ENCODE data around the gene C1orf50. TPM values are rescaled to one million over a fixed set of nuclear protein-coding genes. Genes with fewer than 3 reads are reported as not detected.

Gene C1orf50
- total and polyA plus RNA-seq, 2 of the 4 experiments (the other 2 are of a cell fraction): 2.0 to 6.0 TPM

DNA sequence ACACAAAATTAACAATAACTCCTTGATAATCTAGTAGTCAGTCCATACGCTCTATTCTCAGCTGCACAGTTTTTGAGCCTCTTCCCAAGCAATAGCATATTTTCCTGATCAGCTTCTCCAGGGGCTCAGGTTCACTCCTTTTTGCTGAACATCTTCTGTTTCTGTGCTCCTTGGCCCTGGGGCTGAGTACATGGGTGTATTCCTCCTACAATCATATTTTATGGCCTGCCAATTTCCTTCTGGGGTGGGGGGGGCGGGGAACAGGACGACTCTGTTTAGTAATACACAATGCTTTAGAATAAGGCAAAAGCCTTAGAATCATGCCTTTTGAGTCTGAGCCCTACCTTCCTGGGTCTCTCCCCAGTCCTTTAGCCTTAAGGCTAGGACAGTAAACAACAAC is 35.5 kb upstream of the C1orf50 start:
- no peak overlapping the region for H4K91ac ChIP-seq (ENCODE audit: insufficient read depth, low read depth, low read length)
- no peaks in the 10 kb centered on the region for H3K4me1 ChIP-seq (ENCODE audit: control insufficient read depth, insufficient read depth, low read length)
- intact Hi-C loops (cut with micrococcal nuclease): no loop called here
- dilution Hi-C loops (cut with HindIII; ENCODE audit: low sequenced_read_pairs, unreplicated experiment): no loop called here
- H3K18ac ChIP-seq (ENCODE audit: low read depth, low read length): no peak overlapping the region
- no peak overlapping the region for H4K8ac ChIP-seq (ENCODE audit: low read depth in 2 of 2, low read length in 2 of 2)
- H3K4me2 ChIP-seq (ENCODE audit: low read depth, low read length): no peak overlapping the region
- ChIA-PET CTCF (no interaction called here), POLR2A (ENCODE audit: unreplicated experiment) (no interaction called here)
- H3K23ac ChIP-seq (ENCODE audit: low read depth, low read length): no peak overlapping the region
- ATAC-seq (ENCODE audit: low read depth) (no peak), DNase-seq (no peak)
- H2BK5ac ChIP-seq (ENCODE audit: low read depth, low read length, poor library complexity, severe bottlenecking): no peak overlapping the region
- H3K79me1 ChIP-seq (ENCODE audit: low read depth in 1 of 2, low read length in 2 of 2): no peaks in the 10 kb centered on the region
- H3K9ac ChIP-seq (ENCODE audit: low read depth, low read length): no peak overlapping the region
- H3K14ac ChIP-seq (replicated peaks; ENCODE audit: low read depth, low read length): no peak overlapping the region
- no peak overlapping the region for H3K56ac ChIP-seq (ENCODE audit: extremely low read depth, insufficient read depth, low read length)
- H4K20me1 ChIP-seq (ENCODE audit: insufficient read depth, low read length): no peaks in the 10 kb centered on the region
- no peak overlapping the region for H2BK20ac ChIP-seq (ENCODE audit: low read depth, low read length)
- no peaks in the 10 kb centered on the region; the same call in 1 of the 2 replicates for H3K27me3 ChIP-seq (ENCODE audit: control insufficient read depth, insufficient read depth, low read length)
- H3K9me1 ChIP-seq (ENCODE audit: insufficient read depth, low read length): no peaks in the 10 kb centered on the region
- WGBS, 2 experiments (ENCODE audit: extremely low coverage in 2 of 2, insufficient read length in 1 of 2): no CpG with 5 or more reads among the region's 3 CpGs
- BruUV-seq (replicated peaks): no TSS peak
- H3K4me3 ChIP-seq (ENCODE audit: insufficient read depth, low read depth, low read length): no peak overlapping the region
- no peak overlapping the region for H2BK120ac ChIP-seq (ENCODE audit: low read depth, low read length)
- H3K36me3 ChIP-seq (ENCODE audit: control insufficient read depth, insufficient read depth, low read length): no peaks in the 10 kb centered on the region
- no peak overlapping the region for H2BK15ac ChIP-seq (ENCODE audit: low read depth, low read length)
- H3K27ac ChIP-seq (ENCODE audit: insufficient read depth, low read length): no peak overlapping the region
- H2AK9ac ChIP-seq (replicated peaks; ENCODE audit: low read depth, low read length, poor library complexity): no peak overlapping the region
- no peaks in the 10 kb centered on the region for H3K9me3 ChIP-seq (ENCODE audit: control insufficient read depth, insufficient read depth, low read length)
- in situ Hi-C loops (cut with MboI; ENCODE audit: low sequenced_read_pairs): no loop called here
- no peak overlapping the region for H4K5ac ChIP-seq (ENCODE audit: low read depth, low read length)
- H3K4ac ChIP-seq (ENCODE audit: low read depth, low read length): no peak overlapping the region
- H2AFZ ChIP-seq (replicated peaks; ENCODE audit: low read length, poor library complexity): no peak overlapping the region
- TF ChIP-seq, protein P1, sequence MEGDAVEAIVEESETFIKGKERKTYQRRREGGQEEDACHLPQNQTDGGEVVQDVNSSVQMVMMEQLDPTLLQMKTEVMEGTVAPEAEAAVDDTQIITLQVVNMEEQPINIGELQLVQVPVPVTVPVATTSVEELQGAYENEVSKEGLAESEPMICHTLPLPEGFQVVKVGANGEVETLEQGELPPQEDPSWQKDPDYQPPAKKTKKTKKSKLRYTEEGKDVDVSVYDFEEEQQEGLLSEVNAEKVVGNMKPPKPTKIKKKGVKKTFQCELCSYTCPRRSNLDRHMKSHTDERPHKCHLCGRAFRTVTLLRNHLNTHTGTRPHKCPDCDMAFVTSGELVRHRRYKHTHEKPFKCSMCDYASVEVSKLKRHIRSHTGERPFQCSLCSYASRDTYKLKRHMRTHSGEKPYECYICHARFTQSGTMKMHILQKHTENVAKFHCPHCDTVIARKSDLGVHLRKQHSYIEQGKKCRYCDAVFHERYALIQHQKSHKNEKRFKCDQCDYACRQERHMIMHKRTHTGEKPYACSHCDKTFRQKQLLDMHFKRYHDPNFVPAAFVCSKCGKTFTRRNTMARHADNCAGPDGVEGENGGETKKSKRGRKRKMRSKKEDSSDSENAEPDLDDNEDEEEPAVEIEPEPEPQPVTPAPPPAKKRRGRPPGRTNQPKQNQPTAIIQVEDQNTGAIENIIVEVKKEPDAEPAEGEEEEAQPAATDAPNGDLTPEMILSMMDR (conservative IDR thresholded peaks at IDR 0.05; ENCODE audit: low read depth, low read length): no peak
- TF ChIP-seq SMC3 (IDR thresholded peaks at IDR 0.05; ENCODE audit: low read depth, low read length) (no peak), CHD1 (IDR thresholded peaks at IDR 0.05; ENCODE audit: low read depth, low read length) (no peak), MXI1 (IDR thresholded peaks at IDR 0.05; ENCODE audit: borderline replicate concordance, low read depth, low read length) (no peak), BHLHE40 (IDR thresholded peaks at IDR 0.05; ENCODE audit: low read depth, low read length) (no peak), RCOR1 (IDR thresholded peaks at IDR 0.05; ENCODE audit: insufficient replicate concordance, low read length) (no peak), MAFK (IDR thresholded peaks at IDR 0.05; ENCODE audit: low read depth, low read length) (no peak), POLR2A (IDR thresholded peaks at IDR 0.05; ENCODE audit: low read depth, low read length) (no peak), RFX5 (IDR thresholded peaks at IDR 0.05; ENCODE audit: low read depth, low read length) (no peak), MAZ (IDR thresholded peaks at IDR 0.05; ENCODE audit: borderline replicate concordance, low read depth, low read length) (no peak), CEBPB (IDR thresholded peaks at IDR 0.05; ENCODE audit: low read depth, low read length) (no peak), NFE2L2 (IDR thresholded peaks at IDR 0.05; ENCODE audit: low read depth, low read length) (no peak), RAD21 (IDR thresholded peaks at IDR 0.05; ENCODE audit: low read length) (no peak), FOS (IDR thresholded peaks at IDR 0.05; ENCODE audit: low read depth, low read length) (no peak)
- TF ChIP-seq, protein P2, sequence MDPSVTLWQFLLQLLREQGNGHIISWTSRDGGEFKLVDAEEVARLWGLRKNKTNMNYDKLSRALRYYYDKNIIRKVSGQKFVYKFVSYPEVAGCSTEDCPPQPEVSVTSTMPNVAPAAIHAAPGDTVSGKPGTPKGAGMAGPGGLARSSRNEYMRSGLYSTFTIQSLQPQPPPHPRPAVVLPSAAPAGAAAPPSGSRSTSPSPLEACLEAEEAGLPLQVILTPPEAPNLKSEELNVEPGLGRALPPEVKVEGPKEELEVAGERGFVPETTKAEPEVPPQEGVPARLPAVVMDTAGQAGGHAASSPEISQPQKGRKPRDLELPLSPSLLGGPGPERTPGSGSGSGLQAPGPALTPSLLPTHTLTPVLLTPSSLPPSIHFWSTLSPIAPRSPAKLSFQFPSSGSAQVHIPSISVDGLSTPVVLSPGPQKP (IDR thresholded peaks at IDR 0.05; ENCODE audit: borderline replicate concordance, low read depth, low read length): no peak
- TF ChIP-seq, protein P3, sequence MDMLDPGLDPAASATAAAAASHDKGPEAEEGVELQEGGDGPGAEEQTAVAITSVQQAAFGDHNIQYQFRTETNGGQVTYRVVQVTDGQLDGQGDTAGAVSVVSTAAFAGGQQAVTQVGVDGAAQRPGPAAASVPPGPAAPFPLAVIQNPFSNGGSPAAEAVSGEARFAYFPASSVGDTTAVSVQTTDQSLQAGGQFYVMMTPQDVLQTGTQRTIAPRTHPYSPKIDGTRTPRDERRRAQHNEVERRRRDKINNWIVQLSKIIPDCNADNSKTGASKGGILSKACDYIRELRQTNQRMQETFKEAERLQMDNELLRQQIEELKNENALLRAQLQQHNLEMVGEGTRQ (IDR thresholded peaks at IDR 0.05; ENCODE audit: low read depth, low read length): no peak
- no peak overlapping the region for H2AK5ac ChIP-seq (ENCODE audit: low read depth, low read length)
